Mucosa of descending colon (tissue), 3 donors: ENCODE measurements around the gene SSNA1. TPM values are rescaled to one million over a fixed set of nuclear protein-coding genes. Genes with fewer than 3 reads are reported as not detected.

Experiments used
- ATAC-seq: fragments of 200-7000 bp; cut with Tn5 transposase; one replicate; pipeline ENCODE4 v1.9.1; 2020; ENCODE audit warnings: mild to moderate bottlenecking, moderate library complexity
- DNase-seq, 3 donors: peaks; one replicate each; pipeline ENCODE4 v3.0.0-alpha.2; 2020
- H3K36me3 ChIP-seq: fragments of 200-600 bp; one replicate; pipeline ENCODE4 v1.8.0; 2021; ENCODE audit warnings: low read depth, mild to moderate bottlenecking
- H3K4me1 ChIP-seq: fragments of 200-600 bp; one replicate; pipeline ENCODE4 v1.8.0; 2021; ENCODE audit warnings: low read depth, mild to moderate bottlenecking
- H3K4me3 ChIP-seq: fragments of 200-600 bp; one replicate; pipeline ENCODE4 v1.8.0; 2021; ENCODE audit warnings: mild to moderate bottlenecking
- H3K9me3 ChIP-seq: fragments of 200-600 bp; one replicate; pipeline ENCODE4 v1.8.0; 2021; ENCODE audit warnings: mild to moderate bottlenecking
- intact Hi-C, 2 donors: fragments of 100-400 bp; cut with DNase I in 1 of 2; cut with micrococcal nuclease in 1 of 2; formaldehyde crosslinking; loops; one replicate each; pipeline versions ENCODE4 v1.11.0 to v1.11.1; 2022; cut with DNase I, micrococcal nuclease
- total RNA-seq, 3 donors: library from RNA; stranded (reverse); fragmentation: NEBNext Ultra II Directional in 2 of 3; extraction: Animal tissue kit (Norgen Biotek cat#: 25700) in 2 of 3; gene quantifications; one replicate each; pipeline versions ENCODE4 v1.2.1 to v1.2.4, GENCODE V29; 2021 to 2023
- TF ChIP-seq, protein P1 (sequence below): fragments of 200-600 bp; IDR thresholded peaks from one replicate; pipeline ENCODE4 v1.8.0; 2022; ENCODE audit warnings: antibody characterized with exemption, mild to moderate bottlenecking
- donor health status: DM: no; HTN: no; CAD: no; lungs with moderate emphysema.
- donor health status: DM: no; HTN: no; CAD: no.
- donor health status: DM: no; HTN: yes; CAD: no.

Gene SSNA1
- total RNA-seq, 3 donors from 2014 or later, result 56.7 to 71.1 (median 64.0) TPM

GRCh38 chr9:137157618-137158415, 30.7 kb upstream of the SSNA1 start:
- H3K9me3 ChIP-seq, result no peaks in the 10 kb centered on the region
- no peak overlapping the region for H3K4me3 ChIP-seq
- peaks cover 8% of the 10 kb centered on the region for H3K4me1 ChIP-seq
- H3K36me3 ChIP-seq, result no peaks in the 10 kb centered on the region
- ATAC-seq (no peak), DNase-seq (no peak)
- intact Hi-C loops, result no loop called here
- TF ChIP-seq, protein P1, sequence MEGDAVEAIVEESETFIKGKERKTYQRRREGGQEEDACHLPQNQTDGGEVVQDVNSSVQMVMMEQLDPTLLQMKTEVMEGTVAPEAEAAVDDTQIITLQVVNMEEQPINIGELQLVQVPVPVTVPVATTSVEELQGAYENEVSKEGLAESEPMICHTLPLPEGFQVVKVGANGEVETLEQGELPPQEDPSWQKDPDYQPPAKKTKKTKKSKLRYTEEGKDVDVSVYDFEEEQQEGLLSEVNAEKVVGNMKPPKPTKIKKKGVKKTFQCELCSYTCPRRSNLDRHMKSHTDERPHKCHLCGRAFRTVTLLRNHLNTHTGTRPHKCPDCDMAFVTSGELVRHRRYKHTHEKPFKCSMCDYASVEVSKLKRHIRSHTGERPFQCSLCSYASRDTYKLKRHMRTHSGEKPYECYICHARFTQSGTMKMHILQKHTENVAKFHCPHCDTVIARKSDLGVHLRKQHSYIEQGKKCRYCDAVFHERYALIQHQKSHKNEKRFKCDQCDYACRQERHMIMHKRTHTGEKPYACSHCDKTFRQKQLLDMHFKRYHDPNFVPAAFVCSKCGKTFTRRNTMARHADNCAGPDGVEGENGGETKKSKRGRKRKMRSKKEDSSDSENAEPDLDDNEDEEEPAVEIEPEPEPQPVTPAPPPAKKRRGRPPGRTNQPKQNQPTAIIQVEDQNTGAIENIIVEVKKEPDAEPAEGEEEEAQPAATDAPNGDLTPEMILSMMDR, result no peak

DNA sequence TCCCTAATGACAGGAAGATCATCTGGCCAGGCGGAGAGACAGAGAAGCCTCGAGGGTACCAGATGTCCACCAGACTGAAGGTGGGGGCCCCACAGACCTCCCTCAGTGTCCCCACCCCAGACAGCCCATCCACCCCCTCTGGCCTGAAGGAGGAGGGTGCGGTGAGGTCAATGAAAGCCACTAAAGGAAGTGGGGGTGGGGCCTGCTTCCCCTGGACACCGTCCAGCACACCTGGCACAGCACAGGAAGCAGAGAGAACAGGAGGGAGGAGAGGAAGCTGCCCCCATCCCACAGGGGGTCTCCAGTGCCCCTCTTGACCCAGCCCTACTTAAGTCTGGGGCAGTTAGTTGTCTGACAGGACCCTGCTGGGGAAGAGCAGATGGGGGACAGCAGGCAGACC, 29.9 kb upstream of the SSNA1 start:
- Histone ChIP-seq H3K4me3 (no peak overlapping the region), H3K9me3 (no peaks in the 10 kb centered on the region), H3K4me1 (peaks cover 15% of the 10 kb centered on the region), H3K36me3 (no peaks in the 10 kb centered on the region)
- intact Hi-C loops, result no loop called here
- DNase-seq (peak in 1 of 3 donors; percentile 37), ATAC-seq (no peak)
- TF ChIP-seq, protein P1, result no peak

- H3K9me3 ChIP-seq, result no peaks in the 10 kb centered on the region
- H3K4me1 ChIP-seq, result peaks cover 15% of the 10 kb centered on the region
- intact Hi-C loops, result no loop called here
- H3K36me3 ChIP-seq, result no peaks in the 10 kb centered on the region
- H3K4me3 ChIP-seq, result no peak overlapping the region
- DNase-seq (no peak), ATAC-seq (no peak)
- TF ChIP-seq, protein P1, result no peak
These were observed 29.1 kb upstream of the SSNA1 start for GRCh38 chr9:137159105-137160053.

- Histone ChIP-seq H3K9me3 (no peaks in the 10 kb centered on the region), H3K4me3 (no peak overlapping the region), H3K4me1 (peaks cover 15% of the 10 kb centered on the region), H3K36me3 (no peaks in the 10 kb centered on the region)
- intact Hi-C loops, result no loop called here
- TF ChIP-seq, protein P1, result no peak
- DNase-seq, result no peak
- ATAC-seq, result no peak
These were observed 28.4 kb upstream of the SSNA1 start for GRCh38 chr9:137160054-137160425.

DNA sequence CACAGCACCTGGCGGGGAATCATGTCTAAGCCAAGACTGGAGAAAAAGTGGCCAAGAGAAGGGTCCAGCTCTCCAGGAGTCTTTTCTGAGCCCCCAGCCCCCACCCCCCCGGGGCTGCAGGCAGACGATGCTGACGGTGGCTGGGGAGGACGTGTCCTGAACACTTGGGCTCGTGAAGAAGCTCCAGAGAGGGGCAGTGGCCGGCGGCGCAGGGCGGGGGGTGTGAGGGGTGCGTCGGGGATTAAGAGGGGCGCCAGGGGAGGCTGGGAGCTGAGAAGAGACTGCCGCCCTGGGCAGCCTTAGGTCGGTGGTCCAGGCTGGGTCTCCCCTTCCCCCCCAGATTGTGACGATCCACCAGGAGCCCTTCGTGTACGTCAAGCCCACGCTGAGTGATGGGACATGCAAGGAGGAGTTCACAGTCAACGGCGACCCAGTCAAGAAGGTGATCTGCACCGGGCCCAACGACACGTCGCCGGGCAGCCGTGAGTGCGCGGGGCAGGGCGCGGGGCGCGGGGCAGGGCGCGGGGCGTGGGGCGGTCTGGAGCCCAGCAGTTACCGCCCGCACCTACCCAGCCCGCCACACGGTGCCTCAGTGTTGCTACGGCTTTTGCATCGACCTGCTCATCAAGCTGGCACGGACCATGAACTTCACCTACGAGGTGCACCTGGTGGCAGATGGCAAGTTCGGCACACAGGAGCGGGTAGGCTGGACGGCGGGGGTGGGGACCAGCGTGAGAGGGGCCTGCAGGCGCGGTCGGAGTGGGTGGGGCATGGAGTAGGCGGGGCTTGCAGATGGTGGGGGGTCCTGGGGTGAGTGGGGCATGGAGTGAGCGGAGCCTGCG, 27.5 kb upstream of the SSNA1 start:
- ATAC-seq (peak; percentile 5), DNase-seq (no peak)
- Histone ChIP-seq H3K4me3 (no peak overlapping the region), H3K36me3 (no peaks in the 10 kb centered on the region), H3K4me1 (peaks cover 15% of the 10 kb centered on the region), H3K9me3 (no peaks in the 10 kb centered on the region)
- intact Hi-C loops, result no loop called here
- TF ChIP-seq, protein P1, result no peak
